HepG2 (cell line): Measurements from ENCODE around the gene CHTF18. TPM values are rescaled to one million over a fixed set of nuclear protein-coding genes. Genes with fewer than 3 reads are reported as not detected.

Source experiments
- BORCS8-MEF2B ChIP-seq: sonication (generic); formaldehyde crosslinking; IDR thresholded peaks from 2 replicates; pipeline ENCODE4 v1.8.0; 2022; ENCODE audit warnings: mild to moderate bottlenecking, missing genetic modification reagents
- CCDC6 ChIP-seq: sonication (generic); formaldehyde crosslinking; IDR thresholded peaks from 2 replicates; pipeline ENCODE4 v1.8.1; 2022; ENCODE audit warnings: mild to moderate bottlenecking, missing genetic modification reagents, moderate library complexity
- ESRRA ChIP-seq: sonication (generic); formaldehyde crosslinking; IDR thresholded peaks from 2 replicates; pipeline ENCODE4 v1.5.1; 2020; ENCODE audit warnings: mild to moderate bottlenecking, low read depth, missing genetic modification reagents
- NFIC ChIP-seq: IDR thresholded peaks from 2 replicates; pipeline ENCODE4 v1.6.1; 2012; ENCODE audit warnings: mild to moderate bottlenecking, low read length, inconsistent platforms
- NPAS2 ChIP-seq: sonication (generic); formaldehyde crosslinking; IDR thresholded peaks from 2 replicates; pipeline ENCODE4 v1.8.0; 2022; ENCODE audit warnings: mild to moderate bottlenecking, missing genetic modification reagents, borderline replicate concordance
- ZFP37 ChIP-seq: sonication (generic); formaldehyde crosslinking; IDR thresholded peaks from 2 replicates; pipeline ENCODE4 v1.4.0; 2020; ENCODE audit warnings: missing genetic modification reagents, borderline replicate concordance
- ZNF317 ChIP-seq: sonication (generic); formaldehyde crosslinking; IDR thresholded peaks from 2 replicates; pipeline ENCODE4 v1.5.0; 2020; ENCODE audit warnings: mild to moderate bottlenecking, missing genetic modification reagents
- ZNF343 ChIP-seq: sonication (generic); formaldehyde crosslinking; IDR thresholded peaks from 2 replicates; pipeline ENCODE4 v1.4.0; 2020; ENCODE audit warnings: mild to moderate bottlenecking, missing genetic modification reagents
- ZNF550 ChIP-seq: sonication (generic); formaldehyde crosslinking; IDR thresholded peaks from 2 replicates; pipeline ENCODE4 v1.4.0; 2020; ENCODE audit warnings: mild to moderate bottlenecking, missing genetic modification reagents, borderline replicate concordance
- polyA plus RNA-seq, 8 experiments: library from polyadenylated mRNA; depleted of rRNA in 3 of 8; stranded (reverse) in 7 of 8; unstranded in 1 of 8; fragments of >200 nt; fragmentation: Illumina TruSeq in 4 of 8; extraction: Trizol in 4 of 8; gene quantifications; 2 replicates each; pipeline versions ENCODE4 v1.2.1 to v1.2.3, GENCODE V29; 2011 to 2016; ENCODE audit warnings: low read depth in 4 of 8, missing spikeins in 1 of 8, mixed read lengths in 1 of 8; ENCODE audit not compliant: insufficient read depth in 1 of 8
- total RNA-seq, 5 experiments: library from RNA; depleted of rRNA; stranded (reverse); fragments of >200 nt; fragmentation: Illumina TruSeq; extraction: Trizol; gene quantifications; 2 replicates each; pipeline ENCODE4 v1.2.3, GENCODE V29; 2016; ENCODE audit warnings: low read depth in 1 of 5
- TF ChIP-seq, protein P1 (sequence below): sonication (generic); formaldehyde crosslinking; IDR thresholded peaks from 2 replicates; pipeline ENCODE4 v1.4.0; 2020; ENCODE audit warnings: missing genetic modification reagents
- TF ChIP-seq, protein P2 (sequence below): sonication (generic); formaldehyde crosslinking; IDR thresholded peaks from 2 replicates; pipeline ENCODE4 v1.5.1; 2020; ENCODE audit warnings: missing genetic modification reagents, mild to moderate bottlenecking, borderline replicate concordance
- TF ChIP-seq, protein P3 (sequence below): sonication (generic); formaldehyde crosslinking; IDR thresholded peaks from 2 replicates; pipeline ENCODE4 v1.5.0; 2020; ENCODE audit warnings: missing genetic modification reagents

The CHTF18 gene
- total and polyA plus RNA-seq, 2 of the 13 experiments (the other 11 are each of a cell fraction or from before 2014, with no cell fraction given), result 8.6 to 22.9 TPM

DNA sequence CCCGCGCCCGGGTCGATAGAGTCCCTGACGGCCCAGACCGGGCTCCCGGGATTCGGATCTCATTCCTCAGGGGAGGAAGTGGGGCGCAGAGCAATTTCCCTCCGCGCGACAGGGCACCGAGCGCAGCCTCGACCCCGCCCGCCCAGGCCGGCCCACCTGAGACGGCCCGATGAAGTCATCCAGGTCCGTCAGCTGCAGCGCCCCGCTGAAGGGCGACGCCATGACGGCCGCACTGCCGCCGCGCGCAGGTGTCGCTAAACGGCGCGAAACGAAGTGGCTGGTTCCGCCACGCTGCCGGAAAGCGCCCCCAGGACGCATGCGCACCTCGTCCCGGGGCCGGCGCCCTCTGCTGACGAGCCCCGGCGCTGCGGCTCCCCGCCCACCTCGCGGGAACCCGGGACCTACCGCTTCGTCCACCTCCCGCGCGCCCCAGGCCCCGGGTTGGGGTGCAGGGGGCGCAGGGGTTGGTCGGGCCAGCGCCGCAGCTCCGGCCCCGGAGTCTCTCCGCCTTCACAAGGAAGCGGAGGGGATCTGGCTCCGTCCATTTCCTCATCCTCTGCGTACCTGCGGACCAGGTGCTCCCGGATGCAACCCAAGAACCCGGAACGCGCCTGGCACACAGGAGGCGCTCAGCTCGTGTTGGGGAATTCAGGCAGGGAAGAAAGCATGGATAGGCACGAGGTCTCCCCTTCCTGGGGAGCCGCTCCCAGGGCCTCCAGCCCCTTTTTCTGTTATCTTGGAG, 47.5 kb upstream of the CHTF18 start, which contains the start of gene CIAO3 (continued):
- TF ChIP-seq, protein P1, sequence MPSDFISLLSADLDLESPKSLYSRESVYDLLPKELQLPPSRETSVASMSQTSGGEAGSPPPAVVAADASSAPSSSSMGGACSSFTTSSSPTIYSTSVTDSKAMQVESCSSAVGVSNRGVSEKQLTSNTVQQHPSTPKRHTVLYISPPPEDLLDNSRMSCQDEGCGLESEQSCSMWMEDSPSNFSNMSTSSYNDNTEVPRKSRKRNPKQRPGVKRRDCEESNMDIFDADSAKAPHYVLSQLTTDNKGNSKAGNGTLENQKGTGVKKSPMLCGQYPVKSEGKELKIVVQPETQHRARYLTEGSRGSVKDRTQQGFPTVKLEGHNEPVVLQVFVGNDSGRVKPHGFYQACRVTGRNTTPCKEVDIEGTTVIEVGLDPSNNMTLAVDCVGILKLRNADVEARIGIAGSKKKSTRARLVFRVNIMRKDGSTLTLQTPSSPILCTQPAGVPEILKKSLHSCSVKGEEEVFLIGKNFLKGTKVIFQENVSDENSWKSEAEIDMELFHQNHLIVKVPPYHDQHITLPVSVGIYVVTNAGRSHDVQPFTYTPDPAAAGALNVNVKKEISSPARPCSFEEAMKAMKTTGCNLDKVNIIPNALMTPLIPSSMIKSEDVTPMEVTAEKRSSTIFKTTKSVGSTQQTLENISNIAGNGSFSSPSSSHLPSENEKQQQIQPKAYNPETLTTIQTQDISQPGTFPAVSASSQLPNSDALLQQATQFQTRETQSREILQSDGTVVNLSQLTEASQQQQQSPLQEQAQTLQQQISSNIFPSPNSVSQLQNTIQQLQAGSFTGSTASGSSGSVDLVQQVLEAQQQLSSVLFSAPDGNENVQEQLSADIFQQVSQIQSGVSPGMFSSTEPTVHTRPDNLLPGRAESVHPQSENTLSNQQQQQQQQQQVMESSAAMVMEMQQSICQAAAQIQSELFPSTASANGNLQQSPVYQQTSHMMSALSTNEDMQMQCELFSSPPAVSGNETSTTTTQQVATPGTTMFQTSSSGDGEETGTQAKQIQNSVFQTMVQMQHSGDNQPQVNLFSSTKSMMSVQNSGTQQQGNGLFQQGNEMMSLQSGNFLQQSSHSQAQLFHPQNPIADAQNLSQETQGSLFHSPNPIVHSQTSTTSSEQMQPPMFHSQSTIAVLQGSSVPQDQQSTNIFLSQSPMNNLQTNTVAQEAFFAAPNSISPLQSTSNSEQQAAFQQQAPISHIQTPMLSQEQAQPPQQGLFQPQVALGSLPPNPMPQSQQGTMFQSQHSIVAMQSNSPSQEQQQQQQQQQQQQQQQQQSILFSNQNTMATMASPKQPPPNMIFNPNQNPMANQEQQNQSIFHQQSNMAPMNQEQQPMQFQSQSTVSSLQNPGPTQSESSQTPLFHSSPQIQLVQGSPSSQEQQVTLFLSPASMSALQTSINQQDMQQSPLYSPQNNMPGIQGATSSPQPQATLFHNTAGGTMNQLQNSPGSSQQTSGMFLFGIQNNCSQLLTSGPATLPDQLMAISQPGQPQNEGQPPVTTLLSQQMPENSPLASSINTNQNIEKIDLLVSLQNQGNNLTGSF, result peak; percentile 34; the same call in 1 of the 2 replicates
- TF ChIP-seq BORCS8-MEF2B (0 out of 2 replicates have a peak, but pooled peaks have one; percentile 24), CCDC6 (CRISPR knock-in tag) (peak; percentile 39), ZFP37 (no peak), ZNF317 (CRISPR knock-in tag) (0 out of 2 replicates have a peak, but pooled peaks have one; percentile 19), ZNF343 (CRISPR knock-in tag) (peak; percentile 47; the same call in 1 of the 2 replicates), ESRRA (CRISPR knock-in tag) (peak; percentile 80), ZNF550 (CRISPR knock-in tag) (peak; percentile 91; the same call in 1 of the 2 replicates), NPAS2 (no peak), NFIC (no peak)
- TF ChIP-seq, protein P2, sequence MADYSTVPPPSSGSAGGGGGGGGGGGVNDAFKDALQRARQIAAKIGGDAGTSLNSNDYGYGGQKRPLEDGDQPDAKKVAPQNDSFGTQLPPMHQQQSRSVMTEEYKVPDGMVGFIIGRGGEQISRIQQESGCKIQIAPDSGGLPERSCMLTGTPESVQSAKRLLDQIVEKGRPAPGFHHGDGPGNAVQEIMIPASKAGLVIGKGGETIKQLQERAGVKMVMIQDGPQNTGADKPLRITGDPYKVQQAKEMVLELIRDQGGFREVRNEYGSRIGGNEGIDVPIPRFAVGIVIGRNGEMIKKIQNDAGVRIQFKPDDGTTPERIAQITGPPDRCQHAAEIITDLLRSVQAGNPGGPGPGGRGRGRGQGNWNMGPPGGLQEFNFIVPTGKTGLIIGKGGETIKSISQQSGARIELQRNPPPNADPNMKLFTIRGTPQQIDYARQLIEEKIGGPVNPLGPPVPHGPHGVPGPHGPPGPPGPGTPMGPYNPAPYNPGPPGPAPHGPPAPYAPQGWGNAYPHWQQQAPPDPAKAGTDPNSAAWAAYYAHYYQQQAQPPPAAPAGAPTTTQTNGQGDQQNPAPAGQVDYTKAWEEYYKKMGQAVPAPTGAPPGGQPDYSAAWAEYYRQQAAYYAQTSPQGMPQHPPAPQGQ (CRISPR knock-in tag), result no peak
- TF ChIP-seq, protein P3, sequence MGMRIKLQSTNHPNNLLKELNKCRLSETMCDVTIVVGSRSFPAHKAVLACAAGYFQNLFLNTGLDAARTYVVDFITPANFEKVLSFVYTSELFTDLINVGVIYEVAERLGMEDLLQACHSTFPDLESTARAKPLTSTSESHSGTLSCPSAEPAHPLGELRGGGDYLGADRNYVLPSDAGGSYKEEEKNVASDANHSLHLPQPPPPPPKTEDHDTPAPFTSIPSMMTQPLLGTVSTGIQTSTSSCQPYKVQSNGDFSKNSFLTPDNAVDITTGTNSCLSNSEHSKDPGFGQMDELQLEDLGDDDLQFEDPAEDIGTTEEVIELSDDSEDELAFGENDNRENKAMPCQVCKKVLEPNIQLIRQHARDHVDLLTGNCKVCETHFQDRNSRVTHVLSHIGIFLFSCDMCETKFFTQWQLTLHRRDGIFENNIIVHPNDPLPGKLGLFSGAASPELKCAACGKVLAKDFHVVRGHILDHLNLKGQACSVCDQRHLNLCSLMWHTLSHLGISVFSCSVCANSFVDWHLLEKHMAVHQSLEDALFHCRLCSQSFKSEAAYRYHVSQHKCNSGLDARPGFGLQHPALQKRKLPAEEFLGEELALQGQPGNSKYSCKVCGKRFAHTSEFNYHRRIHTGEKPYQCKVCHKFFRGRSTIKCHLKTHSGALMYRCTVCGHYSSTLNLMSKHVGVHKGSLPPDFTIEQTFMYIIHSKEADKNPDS (CRISPR knock-in tag), result no peak; the same call in 1 of the 2 replicates
